H1 (cell line): ENCODE measurements around the gene SCGN. TPM values are rescaled to one million over a fixed set of nuclear protein-coding genes. Genes with fewer than 3 reads are reported as not detected.

Experiments used
- CTCF ChIA-PET: fragments of 300-600 bp; sonication (Branson Sonifier 250); formaldehyde crosslinking; loops from one replicate; lab custom pipeline; 2021; ENCODE audit not compliant: partially characterized antibody; lab: Charles Lee
- POLR2A ChIA-PET: fragments of 300-600 bp; sonication (Branson Sonifier 250); formaldehyde crosslinking; loops from one replicate; lab custom pipeline; 2021; ENCODE audit warnings: inconsistent platforms; ENCODE audit not compliant: partially characterized antibody; lab: Charles Lee
- DNase-seq, 2 experiments: peaks; one replicate each; pipeline versions ENCODE4 v3.0.0 to v3.0.0-alpha.2; 2010 to 2022; ENCODE audit warnings: low spot score in 2 of 2, low read depth in 1 of 2, mixed read lengths in 1 of 2
- FAIRE-seq: peaks from 2 replicates; lab custom pipeline; 2011; peaks lifted over from hg19 to GRCh38; lab: Jason Lieb, UNC
- H2AFZ ChIP-seq: 2 replicates; pipeline ENCODE4 v1.8.1; 2012; ENCODE audit warnings: low read length, inconsistent platforms
- H2AK5ac ChIP-seq: 2 replicates; pipeline ENCODE4 v1.6.1; 2013; ENCODE audit warnings: low read depth, low read length
- H2BK120ac ChIP-seq: replicated peaks from 2 replicates; pipeline ENCODE3; 2013; ENCODE audit warnings: low read depth, low read length, inconsistent platforms
- H2BK12ac ChIP-seq: 2 replicates; pipeline ENCODE4 v1.6.1; 2013; ENCODE audit warnings: low read depth, low read length
- H2BK15ac ChIP-seq: 2 replicates; pipeline ENCODE4 v1.6.1; 2013; ENCODE audit warnings: low read length
- H2BK20ac ChIP-seq: 2 replicates; pipeline ENCODE4 v1.6.1; 2013; ENCODE audit warnings: low read length
- H2BK5ac ChIP-seq: 2 replicates; pipeline ENCODE4 v1.6.1; 2013; ENCODE audit warnings: low read depth, low read length
- H3K14ac ChIP-seq: 2 replicates; pipeline ENCODE4 v1.6.1; 2013; ENCODE audit warnings: inconsistent platforms; ENCODE audit not compliant: insufficient read length
- H3K18ac ChIP-seq: 2 replicates; pipeline ENCODE4 v1.6.1; 2013; ENCODE audit warnings: low read length; ENCODE audit errors: extremely low read depth
- H3K23ac ChIP-seq: 2 replicates; pipeline ENCODE4 v1.6.1; 2013; ENCODE audit warnings: inconsistent platforms; ENCODE audit not compliant: insufficient read length
- H3K23me2 ChIP-seq: 2 replicates; pipeline ENCODE4 v1.6.1; 2013; ENCODE audit warnings: low read depth, low read length
- H3K27ac ChIP-seq: 2 replicates; pipeline ENCODE4 v1.6.1; 2011; ENCODE audit warnings: low read depth, low read length, inconsistent platforms
- H3K27me3 ChIP-seq, 4 experiments: replicated peaks in 1 of 4; 1 replicate in 1 of 4; 2 replicates in 3 of 4; pipeline versions ENCODE4 v1.6.1 to v1.8.1; 2011 to 2013; ENCODE audit warnings: low read length in 3 of 4, mild to moderate bottlenecking in 3 of 4, inconsistent platforms in 2 of 4, mixed read lengths in 2 of 4, moderate library complexity in 1 of 4; ENCODE audit not compliant: control insufficient read depth in 3 of 4, insufficient read depth in 3 of 4; ENCODE audit errors: extremely low read depth in 1 of 4
- H3K36me3 ChIP-seq, 4 experiments: 2 replicates each; pipeline versions ENCODE4 v1.6.1 to v1.8.1; 2011 to 2013; ENCODE audit warnings: mild to moderate bottlenecking in 4 of 4, low read length in 3 of 4, moderate library complexity in 2 of 4, control low read depth in 1 of 4, inconsistent platforms in 1 of 4; ENCODE audit not compliant: insufficient read depth in 4 of 4, control insufficient read depth in 2 of 4
- H3K4ac ChIP-seq: replicated peaks from 2 replicates; pipeline ENCODE3; 2013; ENCODE audit warnings: low read length, low read depth, mixed read lengths, inconsistent platforms; ENCODE audit not compliant: insufficient read length
- H3K4me1 ChIP-seq, 4 experiments: replicated peaks in 1 of 4; 1 replicate in 1 of 4; 2 replicates in 3 of 4; pipeline versions ENCODE4 v1.6.1 to v1.8.1; 2011 to 2013; ENCODE audit warnings: low read length in 3 of 4, inconsistent platforms in 2 of 4, mixed read lengths in 1 of 4; ENCODE audit not compliant: insufficient read depth in 4 of 4, control insufficient read depth in 3 of 4
- H3K4me2 ChIP-seq, 2 experiments: 2 replicates each; pipeline versions ENCODE4 v1.6.1 to v1.8.1; 2011 to 2013; ENCODE audit warnings: low read depth in 2 of 2, low read length in 2 of 2, control low read depth in 1 of 2, inconsistent platforms in 1 of 2, mild to moderate bottlenecking in 1 of 2; ENCODE audit not compliant: insufficient read depth in 1 of 2
- H3K4me3 ChIP-seq, 4 experiments: fragments of 200-600, 300-600 bp in 1 of 4; sonication (generic), shearing (Covaris generic), sonication (Bioruptor Twin) in 1 of 4; 2 replicates each; pipeline versions ENCODE4 v1.5.1 to v1.8.1; 2011 to 2016; ENCODE audit warnings: low read length in 4 of 4, low read depth in 3 of 4, control low read depth in 2 of 4, inconsistent platforms in 2 of 4, mild to moderate bottlenecking in 2 of 4, mixed read lengths in 1 of 4, moderate library complexity in 1 of 4; ENCODE audit not compliant: insufficient read depth in 2 of 4; ENCODE audit errors: extremely low read depth in 1 of 4
- H3K56ac ChIP-seq: replicated peaks from 2 replicates; pipeline ENCODE3; 2013; ENCODE audit warnings: low read depth, mild to moderate bottlenecking, mixed read lengths, low read length, inconsistent platforms; ENCODE audit not compliant: insufficient read length
- H3K79me1 ChIP-seq: 2 replicates; pipeline ENCODE4 v1.6.1; 2013; ENCODE audit warnings: low read depth, low read length, control low read depth
- H3K79me2 ChIP-seq, 2 experiments: 2 replicates each; pipeline versions ENCODE4 v1.6.1 to v1.8.1; 2012 to 2013; ENCODE audit warnings: low read length in 2 of 2, mild to moderate bottlenecking in 2 of 2, inconsistent platforms in 1 of 2; ENCODE audit not compliant: insufficient read depth in 2 of 2, control insufficient read depth in 1 of 2
- H3K9ac ChIP-seq, 4 experiments: replicated peaks in 1 of 4; 1 replicate in 1 of 4; 2 replicates in 3 of 4; pipeline versions ENCODE4 v1.6.1 to v1.8.1; 2011 to 2013; ENCODE audit warnings: low read depth in 3 of 4, low read length in 3 of 4, control low read depth in 2 of 4, mild to moderate bottlenecking in 2 of 4, moderate library complexity in 2 of 4, inconsistent platforms in 1 of 4; ENCODE audit errors: extremely low read depth in 1 of 4
- H3K9me3 ChIP-seq, 2 experiments: 2 replicates each; pipeline versions ENCODE4 v1.6.1 to v1.8.1; 2012 to 2013; ENCODE audit warnings: mild to moderate bottlenecking in 2 of 2, moderate library complexity in 2 of 2, control low read depth in 1 of 2, inconsistent platforms in 1 of 2, low read depth in 1 of 2, low read length in 1 of 2, mixed read lengths in 1 of 2; ENCODE audit not compliant: insufficient read depth in 2 of 2
- H4K20me1 ChIP-seq, 2 experiments: replicated peaks in 1 of 2; 2 replicates each; pipeline versions ENCODE3 to v1.8.1; 2011 to 2013; ENCODE audit warnings: inconsistent platforms in 2 of 2, low read length in 2 of 2, mild to moderate bottlenecking in 1 of 2; ENCODE audit not compliant: insufficient read depth in 2 of 2, control insufficient read depth in 1 of 2
- H4K5ac ChIP-seq: 2 replicates; pipeline ENCODE4 v1.6.1; 2013; ENCODE audit warnings: low read length, low read depth, mixed read lengths, inconsistent platforms; ENCODE audit not compliant: insufficient read length
- H4K8ac ChIP-seq: 2 replicates; pipeline ENCODE4 v1.8.0; 2013; ENCODE audit warnings: mild to moderate bottlenecking, moderate library complexity, low read length, inconsistent platforms; ENCODE audit not compliant: insufficient read depth; ENCODE audit errors: extremely low read depth
- H4K91ac ChIP-seq: replicated peaks from 2 replicates; pipeline ENCODE3; 2013; ENCODE audit warnings: low read length, mixed read lengths, inconsistent platforms; ENCODE audit not compliant: insufficient read length
- CREB1 ChIP-seq: IDR thresholded peaks from 2 replicates; pipeline ENCODE4 v1.6.1; 2012; ENCODE audit warnings: inconsistent platforms
- MAFK ChIP-seq: IDR thresholded peaks from 2 replicates; pipeline ENCODE4 v1.6.1; 2012; ENCODE audit warnings: low read depth, mild to moderate bottlenecking, improper control_type of control experiment, low read length
- WGBS, 2 experiments: shearing (Covaris generic) in 1 of 2; methylation state at CpG; one replicate each; pipeline versions ENCODE4 v1.1.6 to v1.1.7; 2013 to 2015; ENCODE audit warnings: low lambda C conversion rate in 2 of 2, mixed read lengths in 2 of 2, inconsistent platforms in 1 of 2, low coverage in 1 of 2, missing lambda C conversion rate in 1 of 2; ENCODE audit not compliant: insufficient replicate concordance in 2 of 2, insufficient coverage in 1 of 2, insufficient read length in 1 of 2; ENCODE audit errors: extremely low coverage in 1 of 2, missing lambda C conversion rate in 1 of 2; 5-methylcytosine and 5-hydroxymethylcytosine counted together
- polyA plus RNA-seq, 7 experiments: library from polyadenylated mRNA; depleted of rRNA in 3 of 7; stranded (reverse) in 5 of 7; unstranded in 2 of 7; fragments of >200 nt in 5 of 7; fragments of 200-250 nt in 2 of 7; gene quantifications; 1 replicate in 5 of 7; 2 replicates in 1 of 7; 4 replicates in 1 of 7; pipeline versions ENCODE4 v1.2.1 to v1.2.3, GENCODE V29; 2011 to 2013; ENCODE audit warnings: missing spikeins in 2 of 7, mixed read lengths in 2 of 7
- total RNA-seq: library from RNA; stranded (reverse); fragmentation: NEBNext Ultra II Directional; extraction: Animal tissue kit (Norgen Biotek cat#: 25700); gene quantifications from 2 replicates; pipeline ENCODE4 v1.2.1, GENCODE V29; 2021

The SCGN gene
- total and polyA plus RNA-seq, 2 of the 8 experiments (the other 6 are each of a cell fraction or from before 2014, with no cell fraction given), result not detected

DNA sequence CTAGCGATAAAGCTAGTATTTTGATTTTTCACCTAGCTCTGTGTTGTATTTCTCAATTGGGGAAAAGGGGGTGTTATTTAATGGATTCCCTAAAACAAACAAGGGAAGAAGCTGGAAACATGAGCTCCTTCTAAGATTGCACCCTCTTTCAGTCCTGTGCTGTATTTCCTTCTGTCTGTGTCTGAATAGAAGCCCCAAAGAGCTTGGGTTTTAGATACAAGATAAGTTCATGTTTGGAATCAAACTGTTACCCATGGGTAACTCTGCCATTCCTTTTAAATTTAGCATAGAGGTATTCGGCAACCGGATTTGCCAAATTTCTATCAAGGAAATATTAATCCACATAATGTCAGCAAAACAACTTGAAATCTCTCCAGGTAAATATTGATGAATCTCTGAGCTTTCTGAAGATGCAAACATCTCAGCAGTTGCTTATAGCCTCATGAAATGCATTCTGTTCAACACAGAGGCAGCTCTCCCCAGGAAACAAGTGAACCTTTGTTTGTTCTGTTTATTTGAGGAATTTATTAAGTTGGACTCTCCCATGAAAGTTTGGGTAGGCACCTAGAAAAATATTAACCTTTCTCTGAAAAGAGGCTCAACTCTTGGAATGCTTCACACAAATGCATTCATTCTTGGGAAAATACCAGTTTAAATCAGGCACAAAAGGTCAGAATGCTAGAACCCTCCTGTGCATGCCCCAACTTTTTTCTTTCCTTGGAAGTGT lies 9.9 kb upstream of the SCGN start:
- Histone ChIP-seq H2BK120ac (no peak overlapping the region), H2BK15ac (no peak overlapping the region), H3K4me2 (no peak overlapping the region), H3K27me3 (peaks cover 0 to 2% (median 0%) of the 10 kb centered on the region in 4 experiments; a peak in 1 of 7 replicates), H2BK12ac (no peak overlapping the region), H4K8ac (no peak overlapping the region), H3K23me2 (no peaks in the 10 kb centered on the region), H2BK5ac (no peak overlapping the region), H3K4me1 (no peaks in the 10 kb centered on the region), H3K4me3 (no peak overlapping the region), H3K4ac (no peak overlapping the region), H3K27ac (no peak overlapping the region), H3K23ac (no peak overlapping the region), H4K5ac (no peak overlapping the region), H2AFZ (no peak overlapping the region), H2AK5ac (no peak overlapping the region), H2BK20ac (no peak overlapping the region), H3K9me3 (no peaks in the 10 kb centered on the region), H3K9ac (no peak overlapping the region), H3K56ac (no peak overlapping the region), H3K36me3 (no peaks in the 10 kb centered on the region), H3K18ac (no peak overlapping the region), H3K79me2 (no peaks in the 10 kb centered on the region), H3K14ac (no peak overlapping the region), H3K79me1 (no peaks in the 10 kb centered on the region), H4K20me1 (no peaks in the 10 kb centered on the region), H4K91ac (no peak overlapping the region)
- WGBS, 2 experiments, result 94% methylated on average over 3 of the region's 3 CpGs; no CpG with 5 or more reads in 1 of the 2 experiments
- no peak for FAIRE-seq
- no peak for TF ChIP-seq CREB1
- no peak for TF ChIP-seq MAFK
- DNase-seq, result no peak
- POLR2A ChIA-PET, result no interaction called here
- CTCF ChIA-PET, result interaction anchor here (0.7 to 1.7 kb wide), 5 partner anchors 10 to 1092 kb away, joined by 3 to 6 read pairs (median 3); partner anchors contain the start of gene SCGN
